HFFc6 (cell line): ENCODE data around the gene PRAMEF2. TPM values are rescaled to one million over a fixed set of nuclear protein-coding genes. Genes with fewer than 3 reads are reported as not detected.
"Not testable (repeated sequence)": the region's sequence is repeated elsewhere in the genome, so short reads cannot be mapped to it uniquely, and the experiment has no call there.

ENCODE experiments used
- DNase-seq: peaks from one replicate; pipeline ENCODE4 v3.0.0-alpha.2; 2018
- H3K27ac Mint-ChIP-seq: 2 replicates; pipeline ENCODE4 v1.8.0; 2020; ENCODE audit warnings: mild to moderate bottlenecking, mixed read lengths
- H3K27me3 Mint-ChIP-seq: 2 replicates; pipeline ENCODE4 v1.8.0; 2021; ENCODE audit warnings: mild to moderate bottlenecking, moderate library complexity, mixed read lengths; ENCODE audit not compliant: insufficient read depth
- H3K36me3 Mint-ChIP-seq: 2 replicates; pipeline ENCODE4 v1.8.0; 2021; ENCODE audit warnings: low read depth, mixed read lengths
- H3K4me1 Mint-ChIP-seq: 2 replicates; pipeline ENCODE4 v1.8.0; 2020; ENCODE audit warnings: low read depth, mixed read lengths
- H3K4me3 Mint-ChIP-seq: 2 replicates; pipeline ENCODE4 v1.8.0; 2020; ENCODE audit warnings: mild to moderate bottlenecking, moderate library complexity, mixed read lengths
- H3K9me3 Mint-ChIP-seq: 2 replicates; pipeline ENCODE4 v1.8.0; 2020; ENCODE audit warnings: mild to moderate bottlenecking, mixed read lengths
- total RNA-seq, 6 experiments: library from RNA; stranded (reverse); fragmentation: NEBNext Ultra II Directional; extraction: Animal tissue kit (Norgen Biotek cat#: 25700); gene quantifications; 2 replicates in 1 of 6; 3 replicates in 5 of 6; pipeline ENCODE4 v1.2.3, GENCODE V29; 2021
- TF ChIP-seq, protein P1 (sequence below): fragments of 200-600 bp; sonication (generic); IDR thresholded peaks from 2 replicates; pipeline ENCODE4 v1.5.0; 2021; ENCODE audit warnings: antibody characterized with exemption, mild to moderate bottlenecking

PRAMEF2 gene
- total RNA-seq, 6 experiments from 2014 or later = not detected

DNA sequence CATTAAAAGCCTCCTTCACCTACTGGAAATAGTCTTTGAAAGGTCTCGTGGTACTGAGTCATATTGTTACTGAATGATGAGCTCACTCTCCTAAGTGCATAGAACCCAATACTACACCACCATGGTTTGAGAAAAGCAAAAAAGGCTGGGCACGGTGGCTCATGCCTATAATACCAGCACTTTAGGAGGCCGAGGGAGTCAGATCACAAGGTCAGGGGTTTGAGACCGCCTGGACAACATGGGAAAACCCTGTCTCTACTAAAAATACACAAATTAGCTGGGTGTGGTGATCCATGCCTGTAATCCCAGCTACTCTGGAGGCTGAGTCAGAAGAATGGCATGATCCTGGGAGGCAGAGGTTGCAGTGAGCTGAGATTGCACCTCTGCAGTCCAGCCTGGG is 5.1 kb upstream of the PRAMEF2 start:
- no peak overlapping the region for H3K4me3 Mint-ChIP-seq
- H3K9me3 Mint-ChIP-seq = peaks cover 53% of the 10 kb centered on the region
- TF ChIP-seq, protein P1, sequence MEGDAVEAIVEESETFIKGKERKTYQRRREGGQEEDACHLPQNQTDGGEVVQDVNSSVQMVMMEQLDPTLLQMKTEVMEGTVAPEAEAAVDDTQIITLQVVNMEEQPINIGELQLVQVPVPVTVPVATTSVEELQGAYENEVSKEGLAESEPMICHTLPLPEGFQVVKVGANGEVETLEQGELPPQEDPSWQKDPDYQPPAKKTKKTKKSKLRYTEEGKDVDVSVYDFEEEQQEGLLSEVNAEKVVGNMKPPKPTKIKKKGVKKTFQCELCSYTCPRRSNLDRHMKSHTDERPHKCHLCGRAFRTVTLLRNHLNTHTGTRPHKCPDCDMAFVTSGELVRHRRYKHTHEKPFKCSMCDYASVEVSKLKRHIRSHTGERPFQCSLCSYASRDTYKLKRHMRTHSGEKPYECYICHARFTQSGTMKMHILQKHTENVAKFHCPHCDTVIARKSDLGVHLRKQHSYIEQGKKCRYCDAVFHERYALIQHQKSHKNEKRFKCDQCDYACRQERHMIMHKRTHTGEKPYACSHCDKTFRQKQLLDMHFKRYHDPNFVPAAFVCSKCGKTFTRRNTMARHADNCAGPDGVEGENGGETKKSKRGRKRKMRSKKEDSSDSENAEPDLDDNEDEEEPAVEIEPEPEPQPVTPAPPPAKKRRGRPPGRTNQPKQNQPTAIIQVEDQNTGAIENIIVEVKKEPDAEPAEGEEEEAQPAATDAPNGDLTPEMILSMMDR = no peak
- H3K27ac Mint-ChIP-seq = no peak overlapping the region
- H3K4me1 Mint-ChIP-seq = no peaks in the 10 kb centered on the region
- DNase-seq = no peak
- H3K36me3 Mint-ChIP-seq = no peaks in the 10 kb centered on the region
- H3K27me3 Mint-ChIP-seq = no peaks in the 10 kb centered on the region

DNA sequence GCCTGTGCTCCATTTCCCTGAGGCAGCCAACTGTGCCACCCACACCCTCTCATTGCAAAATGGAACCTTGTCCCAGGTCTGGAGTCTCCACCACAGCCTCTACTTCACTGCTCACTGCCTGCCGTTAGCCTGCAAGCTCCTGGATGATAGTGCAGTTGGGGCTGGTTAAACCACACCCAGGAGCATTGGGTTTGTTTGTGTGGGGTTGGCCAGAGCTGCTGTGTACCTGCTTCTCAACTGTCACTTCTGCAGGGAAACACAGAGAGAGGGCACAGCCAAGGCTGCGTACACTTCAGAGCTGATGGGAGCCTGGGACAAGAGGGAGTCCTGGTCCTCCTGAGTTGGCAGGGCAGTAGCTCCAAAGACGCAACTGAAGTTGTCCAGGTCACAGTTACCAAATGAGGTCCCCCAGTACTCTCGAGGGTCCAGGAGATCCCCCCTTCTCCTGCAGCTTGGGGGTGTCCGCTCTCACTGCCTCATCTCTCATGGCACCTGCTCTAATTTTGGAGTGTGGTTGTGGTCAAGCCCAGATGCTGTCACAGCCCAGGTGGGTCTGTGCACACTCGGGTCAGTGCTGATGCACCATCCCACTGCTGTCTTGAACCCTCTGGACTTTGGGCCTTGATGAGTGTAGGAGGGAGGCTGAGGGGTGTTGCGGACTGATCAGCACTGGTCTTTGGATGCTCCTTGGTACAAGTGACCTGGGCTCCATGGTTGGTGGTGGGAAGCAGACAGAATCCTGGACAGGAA is 6.4 kb downstream of the PRAMEF2 start:
- not testable (repeated sequence) for H3K36me3 Mint-ChIP-seq, H3K4me3 Mint-ChIP-seq, H3K27ac Mint-ChIP-seq, H3K4me1 Mint-ChIP-seq, H3K27me3 Mint-ChIP-seq, DNase-seq
- H3K9me3 Mint-ChIP-seq = peaks cover 13% of the 10 kb centered on the region

DNA sequence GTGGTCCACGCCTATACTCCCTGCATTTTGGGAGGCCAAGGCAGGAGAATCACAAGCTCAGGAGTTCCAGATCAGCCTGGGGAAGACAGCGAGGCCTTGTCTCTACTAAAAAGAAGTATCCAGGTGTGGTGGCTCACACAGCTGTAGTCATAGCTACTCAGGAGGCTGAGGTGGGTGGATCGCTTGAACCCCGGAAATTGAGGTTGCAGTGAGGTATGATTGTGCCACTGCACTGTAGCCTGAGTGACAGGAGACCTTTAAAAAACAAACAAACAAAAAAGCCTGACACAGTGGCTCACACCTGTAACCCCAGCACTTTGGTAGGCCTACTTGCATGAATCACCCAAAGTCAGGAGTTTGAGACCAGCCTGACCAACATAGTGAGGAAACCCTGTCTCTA is 21.6 kb downstream of the PRAMEF2 start:
- H3K27me3 Mint-ChIP-seq, H3K27ac Mint-ChIP-seq, H3K9me3 Mint-ChIP-seq, H3K36me3 Mint-ChIP-seq, H3K4me1 Mint-ChIP-seq, H3K4me3 Mint-ChIP-seq, DNase-seq: not testable (repeated sequence)

DNA sequence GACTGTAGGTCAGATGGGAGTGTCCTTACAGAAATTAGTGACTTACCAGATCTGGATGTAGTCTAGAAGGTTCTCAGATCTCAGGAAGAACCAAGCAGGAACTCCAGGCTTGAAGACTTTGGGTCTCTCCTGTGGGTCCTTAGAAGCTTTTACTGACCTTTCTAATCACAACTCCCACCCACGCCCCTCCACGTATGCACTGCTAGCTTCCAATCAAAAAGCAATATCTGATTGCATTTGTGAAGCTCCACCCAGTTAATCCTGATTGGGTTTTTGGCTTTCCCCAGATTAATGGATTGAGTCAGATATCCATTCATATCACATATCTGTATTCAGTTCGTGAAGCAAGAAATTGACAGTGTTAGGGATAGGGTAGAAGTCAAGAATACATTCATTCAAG is 29.2 kb downstream of the PRAMEF2 start, which contains the start of gene PRAMEF4:
Gene PRAMEF4 (minus strand): TSS at position 101 of the 400 bp plus-strand sequence. CDS start 2,807 bp downstream, outside the sequence.
- not testable (repeated sequence) for H3K27me3 Mint-ChIP-seq, H3K9me3 Mint-ChIP-seq, H3K36me3 Mint-ChIP-seq, H3K4me1 Mint-ChIP-seq, DNase-seq, H3K4me3 Mint-ChIP-seq, H3K27ac Mint-ChIP-seq

DNA sequence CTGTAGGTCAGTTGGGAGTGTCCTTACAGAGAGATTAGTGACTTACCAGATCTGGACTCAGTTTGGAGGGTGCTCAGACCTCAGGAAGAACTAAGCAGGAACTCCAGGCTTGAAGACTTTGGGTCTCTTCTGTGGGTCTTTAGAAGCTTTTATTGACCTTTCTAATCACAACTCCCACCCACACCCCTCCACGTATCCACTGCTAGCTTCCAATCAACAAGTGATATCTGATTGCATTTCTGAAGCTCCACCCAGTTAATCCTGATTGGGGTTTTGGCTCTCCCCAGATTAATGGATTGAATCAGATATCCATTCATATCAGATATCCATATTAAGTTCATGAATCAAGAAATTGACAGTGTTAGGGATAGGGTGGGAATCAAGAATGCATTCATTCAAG is 41.3 kb downstream of the PRAMEF2 start, which contains the start of gene PRAMEF10:
Gene PRAMEF10 (minus strand): TSS at position 101 of the 400 bp plus-strand sequence. CDS start 2,423 bp downstream, outside the sequence.
- H3K27ac Mint-ChIP-seq, H3K4me3 Mint-ChIP-seq: not testable (repeated sequence)

DNA sequence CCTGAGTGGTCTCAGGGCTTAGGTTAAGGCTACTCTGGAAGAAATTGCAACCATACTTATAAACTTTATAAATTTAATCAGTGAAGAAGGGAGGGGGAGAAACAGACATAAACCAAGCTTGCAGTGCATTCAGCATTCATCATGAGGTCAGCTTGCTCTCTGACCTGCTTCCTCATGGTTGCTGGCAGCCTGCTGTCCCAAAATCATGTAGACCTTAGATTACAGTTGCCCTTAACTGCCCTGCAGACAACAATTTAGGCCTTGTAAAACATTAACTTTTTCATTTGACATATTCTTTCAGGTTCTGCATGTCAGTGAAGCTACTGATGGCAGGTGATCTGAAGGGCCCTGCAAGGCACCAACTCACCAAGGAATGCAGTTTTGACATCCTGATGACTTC is 42.3 kb downstream of the PRAMEF2 start:
- H3K36me3 Mint-ChIP-seq, H3K4me3 Mint-ChIP-seq, H3K9me3 Mint-ChIP-seq, H3K4me1 Mint-ChIP-seq, H3K27ac Mint-ChIP-seq, DNase-seq, H3K27me3 Mint-ChIP-seq: not testable (repeated sequence)

More for the DNA sequence above, 41.3 kb downstream of the PRAMEF2 start, which contains the start of gene PRAMEF10:
- not testable (repeated sequence) for H3K4me1 Mint-ChIP-seq, H3K36me3 Mint-ChIP-seq, H3K9me3 Mint-ChIP-seq, DNase-seq, H3K27me3 Mint-ChIP-seq

DNA sequence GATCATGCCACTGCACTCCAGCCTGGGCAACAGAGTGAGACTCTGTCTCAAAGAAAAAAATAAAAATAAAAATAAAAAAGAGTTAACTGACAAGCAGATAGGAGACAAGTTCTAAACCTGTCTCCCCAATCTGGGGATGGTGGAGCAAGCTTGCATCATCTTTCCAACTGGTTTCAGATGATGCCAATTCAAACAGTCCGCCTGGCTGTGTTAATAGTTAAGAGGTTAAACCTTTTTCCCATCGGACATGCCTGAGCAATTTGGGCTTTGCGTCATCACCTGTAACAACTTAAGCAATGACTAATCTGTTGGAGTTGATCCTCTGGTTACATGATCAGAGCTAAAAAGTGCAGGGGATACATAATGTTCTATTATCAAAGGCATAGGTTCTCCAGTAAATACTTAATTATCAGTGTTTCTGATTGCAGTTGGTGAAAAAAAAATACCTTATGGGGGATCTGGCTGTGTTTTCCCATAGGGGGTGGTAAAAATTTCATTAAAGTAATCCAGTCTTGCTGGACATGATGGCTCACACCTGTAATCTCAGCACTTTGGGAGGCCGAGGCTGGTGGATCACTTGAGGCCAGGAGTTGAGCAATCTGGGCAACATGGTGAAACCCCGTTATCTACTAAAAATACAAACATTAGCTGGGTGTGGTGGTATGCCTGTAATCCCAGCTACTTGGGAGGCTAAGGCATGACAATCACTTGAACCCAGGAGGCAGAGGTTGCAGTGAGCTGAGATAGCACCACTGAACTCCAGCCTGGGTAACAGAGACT is 47.1 kb downstream of the PRAMEF2 start:
- DNase-seq, H3K36me3 Mint-ChIP-seq, H3K4me3 Mint-ChIP-seq, H3K27ac Mint-ChIP-seq, H3K4me1 Mint-ChIP-seq, H3K9me3 Mint-ChIP-seq, H3K27me3 Mint-ChIP-seq: not testable (repeated sequence)

Other genes with a start within 250 kb of the PRAMEF2 start
- 10 to 100 TPM in 4 of 6 experiments, 1 to 10 TPM in 2; 6.0 to 29.1 (median 27.1) TPM for gene DHRS3, start 238.9 kb upstream of the PRAMEF2 start, total RNA-seq
- not detected for gene AADACL4, start 213.0 kb upstream of the PRAMEF2 start, total RNA-seq
- not detected for gene AADACL3, start 141.0 kb upstream of the PRAMEF2 start, total RNA-seq
- gene CFAP107, start 110.9 kb upstream of the PRAMEF2 start, total RNA-seq = not detected
- gene PRAMEF12, start 83.3 kb upstream of the PRAMEF2 start, total RNA-seq = not detected
- not detected for gene PRAMEF1, start 65.7 kb upstream of the PRAMEF2 start, total RNA-seq
- gene PRAMEF11, start 25.7 kb upstream of the PRAMEF2 start, total RNA-seq = not detected
- gene HNRNPCL1, start 8.4 kb upstream of the PRAMEF2 start, total RNA-seq = not detected
- gene PRAMEF4, start 29.1 kb downstream of the PRAMEF2 start, total RNA-seq = not detected
- not detected for gene PRAMEF10, start 41.2 kb downstream of the PRAMEF2 start, total RNA-seq
- not detected for gene PRAMEF7, start 59.5 kb downstream of the PRAMEF2 start, total RNA-seq
- gene PRAMEF6, start 90.5 kb downstream of the PRAMEF2 start, total RNA-seq = not detected
- not detected for gene PRAMEF27, start 199.5 kb downstream of the PRAMEF2 start, total RNA-seq
- gene HNRNPCL3, start 203.7 kb downstream of the PRAMEF2 start, total RNA-seq = not detected
- not detected for gene PRAMEF25, start 213.7 kb downstream of the PRAMEF2 start, total RNA-seq